Measurements from ENCODE around the gene KIF6. TPM values are rescaled to one million over a fixed set of nuclear protein-coding genes. Genes with fewer than 3 reads are reported as not detected.
"Not testable (repeated sequence)": the region's sequence is repeated elsewhere in the genome, so short reads cannot be mapped to it uniquely, and the experiment has no call there.

Gene KIF6
- total RNA-seq, 1 donor from 2014 or later = not detected

DNA sequence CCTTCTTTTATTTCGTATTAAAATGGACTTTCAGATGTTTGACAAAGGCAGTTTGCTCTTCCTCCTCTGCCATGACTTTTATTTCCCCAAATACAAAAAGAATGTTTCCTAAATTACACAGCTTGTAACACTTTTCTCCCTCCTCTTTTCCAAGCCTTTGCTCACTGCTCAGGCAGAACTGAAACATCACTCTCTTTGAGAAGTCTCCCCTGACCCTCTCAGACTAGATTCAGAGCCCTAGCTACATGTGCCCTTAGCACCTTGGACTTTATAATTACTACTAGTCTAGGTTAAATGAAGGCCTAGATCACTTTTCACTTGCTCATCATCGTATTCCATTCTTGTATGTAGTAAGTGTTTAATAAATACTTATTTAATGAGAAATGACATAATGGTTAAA lies 8.5 kb upstream of the KIF6 start:
- no peaks in the 10 kb centered on the region for H3K27me3 ChIP-seq
- no peak for DNase-seq (ENCODE audit: extremely low spot score in 2 of 2)
- no peak overlapping the region for H3K4me3 ChIP-seq
- H3K9me3 ChIP-seq = no peaks in the 10 kb centered on the region
- TF ChIP-seq POLR2AphosphoS5 (IDR thresholded peaks at IDR 0.05; ENCODE audit: insufficient read depth in 1 of 2, low read depth in 1 of 2) (no peak), POLR2A (IDR thresholded peaks at IDR 0.05) (no peak)
- TF ChIP-seq, protein P1, sequence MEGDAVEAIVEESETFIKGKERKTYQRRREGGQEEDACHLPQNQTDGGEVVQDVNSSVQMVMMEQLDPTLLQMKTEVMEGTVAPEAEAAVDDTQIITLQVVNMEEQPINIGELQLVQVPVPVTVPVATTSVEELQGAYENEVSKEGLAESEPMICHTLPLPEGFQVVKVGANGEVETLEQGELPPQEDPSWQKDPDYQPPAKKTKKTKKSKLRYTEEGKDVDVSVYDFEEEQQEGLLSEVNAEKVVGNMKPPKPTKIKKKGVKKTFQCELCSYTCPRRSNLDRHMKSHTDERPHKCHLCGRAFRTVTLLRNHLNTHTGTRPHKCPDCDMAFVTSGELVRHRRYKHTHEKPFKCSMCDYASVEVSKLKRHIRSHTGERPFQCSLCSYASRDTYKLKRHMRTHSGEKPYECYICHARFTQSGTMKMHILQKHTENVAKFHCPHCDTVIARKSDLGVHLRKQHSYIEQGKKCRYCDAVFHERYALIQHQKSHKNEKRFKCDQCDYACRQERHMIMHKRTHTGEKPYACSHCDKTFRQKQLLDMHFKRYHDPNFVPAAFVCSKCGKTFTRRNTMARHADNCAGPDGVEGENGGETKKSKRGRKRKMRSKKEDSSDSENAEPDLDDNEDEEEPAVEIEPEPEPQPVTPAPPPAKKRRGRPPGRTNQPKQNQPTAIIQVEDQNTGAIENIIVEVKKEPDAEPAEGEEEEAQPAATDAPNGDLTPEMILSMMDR (IDR thresholded peaks at IDR 0.05) = no peak
- no peaks in the 10 kb centered on the region for H3K4me1 ChIP-seq
- intact Hi-C loops (cut with DNase I) = no loop called here
- no peak overlapping the region for H3K27ac ChIP-seq
- no peaks in the 10 kb centered on the region for H3K36me3 ChIP-seq

DNA sequence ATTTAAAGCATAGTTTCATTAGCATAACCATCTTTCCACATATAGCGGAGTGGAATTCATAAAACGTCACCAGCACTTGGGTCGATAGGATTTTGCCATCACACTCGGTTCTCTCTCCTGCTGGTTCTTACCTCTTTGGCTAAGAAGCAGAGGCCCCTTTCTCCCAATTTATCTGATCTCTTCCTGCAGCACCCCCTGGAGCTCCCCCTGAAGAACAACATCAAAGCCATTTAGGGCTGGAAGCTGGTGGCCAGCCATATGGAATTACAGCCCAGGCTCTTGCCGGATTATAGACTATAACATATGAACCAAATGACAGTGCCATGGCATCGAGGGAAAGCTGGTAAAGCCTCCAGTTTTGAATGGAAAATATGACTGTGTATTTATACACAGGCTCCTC lies 6.4 kb upstream of the KIF6 start:
- H3K9me3 ChIP-seq = no peaks in the 10 kb centered on the region
- no peaks in the 10 kb centered on the region for H3K27me3 ChIP-seq
- no peak overlapping the region for H3K27ac ChIP-seq
- TF ChIP-seq, protein P1 (IDR thresholded peaks at IDR 0.05) = no peak
- TF ChIP-seq POLR2A (IDR thresholded peaks at IDR 0.05) (no peak), POLR2AphosphoS5 (IDR thresholded peaks at IDR 0.05; ENCODE audit: insufficient read depth in 1 of 2, low read depth in 1 of 2) (no peak)
- no peak for DNase-seq (ENCODE audit: extremely low spot score in 2 of 2)
- H3K4me1 ChIP-seq = no peaks in the 10 kb centered on the region
- no peaks in the 10 kb centered on the region for H3K36me3 ChIP-seq
- H3K4me3 ChIP-seq = no peak overlapping the region
- intact Hi-C loops (cut with DNase I) = no loop called here

DNA sequence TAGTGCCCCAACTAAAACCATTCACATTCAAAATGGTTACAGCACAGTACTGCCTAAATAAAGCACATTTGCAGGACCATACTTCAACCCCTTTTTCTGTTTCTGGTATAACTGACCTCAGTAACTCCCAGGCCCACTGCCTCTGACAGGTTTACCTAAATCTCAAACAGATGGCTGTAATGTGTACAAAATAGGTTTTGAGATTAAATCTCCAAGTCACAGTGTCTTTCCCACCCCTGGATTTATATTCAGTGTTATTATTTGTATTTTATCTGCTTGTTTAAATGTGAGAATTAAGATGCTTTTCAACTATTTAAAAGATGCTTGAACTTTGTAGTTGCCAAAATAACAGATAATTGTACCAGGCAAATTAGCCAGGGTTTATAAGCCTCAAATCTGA lies 4.7 kb upstream of the KIF6 start:
- intact Hi-C loops (cut with DNase I) = no loop called here
- TF ChIP-seq POLR2A (IDR thresholded peaks at IDR 0.05) (no peak), POLR2AphosphoS5 (IDR thresholded peaks at IDR 0.05; ENCODE audit: insufficient read depth in 1 of 2, low read depth in 1 of 2) (no peak)
- TF ChIP-seq, protein P1 (IDR thresholded peaks at IDR 0.05) = no peak

DNA sequence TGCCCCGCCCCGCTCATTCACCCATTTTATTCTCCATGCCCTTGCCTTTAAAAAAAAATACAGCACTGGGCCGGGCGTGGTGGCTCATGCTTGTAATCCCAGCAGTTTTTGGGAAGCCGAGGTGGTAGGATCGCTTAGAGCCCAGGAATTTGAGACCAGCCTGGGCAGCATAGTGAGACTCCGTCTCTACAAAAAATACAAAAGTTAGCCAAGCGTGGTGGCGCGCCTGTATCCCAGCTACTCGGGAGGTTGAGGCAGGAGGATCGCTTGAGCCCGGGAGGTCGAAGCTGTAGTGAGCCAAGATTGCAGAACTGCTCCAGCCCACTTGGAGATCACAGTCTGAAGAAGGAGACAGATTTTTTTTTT lies 407 bp upstream of the KIF6 start:
- intact Hi-C loops (cut with DNase I) = no loop called here
- H3K9me3 ChIP-seq = no peaks in the 10 kb centered on the region
- TF ChIP-seq POLR2AphosphoS5 (IDR thresholded peaks at IDR 0.05; ENCODE audit: insufficient read depth in 1 of 2, low read depth in 1 of 2) (no peak), POLR2A (IDR thresholded peaks at IDR 0.05) (no peak)
- TF ChIP-seq, protein P1 (IDR thresholded peaks at IDR 0.05) = no peak
- no peaks in the 10 kb centered on the region for H3K27me3 ChIP-seq
- H3K4me1 ChIP-seq = no peaks in the 10 kb centered on the region
- H3K27ac ChIP-seq = no peak overlapping the region
- peak overlapping the region; percentile 66 to 80 for H3K4me3 ChIP-seq
- no peaks in the 10 kb centered on the region for H3K36me3 ChIP-seq
- DNase-seq (ENCODE audit: extremely low spot score in 2 of 2) = no peak

More for the DNA sequence above, 4.7 kb upstream of the KIF6 start:
- H3K4me1 ChIP-seq = no peaks in the 10 kb centered on the region
- no peak for DNase-seq (ENCODE audit: extremely low spot score in 2 of 2)
- no peak overlapping the region for H3K4me3 ChIP-seq
- no peaks in the 10 kb centered on the region for H3K9me3 ChIP-seq
- H3K36me3 ChIP-seq = no peaks in the 10 kb centered on the region
- no peak overlapping the region for H3K27ac ChIP-seq
- no peaks in the 10 kb centered on the region for H3K27me3 ChIP-seq

DNA sequence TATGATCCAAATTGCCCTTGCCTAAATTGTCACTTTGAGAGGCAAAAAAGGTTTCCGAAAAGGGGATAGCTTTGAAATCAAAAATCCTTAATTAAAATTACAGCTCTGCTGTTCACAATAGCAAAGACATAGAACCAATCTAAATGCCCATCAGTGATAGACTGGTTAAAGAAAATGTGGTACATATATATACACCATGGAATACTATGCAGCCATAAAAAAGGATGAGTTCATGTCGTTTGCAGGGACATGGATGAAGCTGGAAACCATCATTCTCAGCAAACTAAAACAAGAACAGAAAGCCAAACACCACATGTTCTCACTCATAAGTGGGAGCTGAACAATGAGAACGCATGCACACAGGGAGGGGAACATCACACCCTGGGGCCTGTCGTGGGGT lies 1.9 kb downstream of the KIF6 start:
- intact Hi-C loops (cut with DNase I); H3K4me1 ChIP-seq; H3K27ac ChIP-seq; DNase-seq (ENCODE audit: extremely low spot score in 2 of 2); H3K9me3 ChIP-seq; H3K36me3 ChIP-seq; H3K4me3 ChIP-seq; H3K27me3 ChIP-seq: not testable (repeated sequence)

DNA sequence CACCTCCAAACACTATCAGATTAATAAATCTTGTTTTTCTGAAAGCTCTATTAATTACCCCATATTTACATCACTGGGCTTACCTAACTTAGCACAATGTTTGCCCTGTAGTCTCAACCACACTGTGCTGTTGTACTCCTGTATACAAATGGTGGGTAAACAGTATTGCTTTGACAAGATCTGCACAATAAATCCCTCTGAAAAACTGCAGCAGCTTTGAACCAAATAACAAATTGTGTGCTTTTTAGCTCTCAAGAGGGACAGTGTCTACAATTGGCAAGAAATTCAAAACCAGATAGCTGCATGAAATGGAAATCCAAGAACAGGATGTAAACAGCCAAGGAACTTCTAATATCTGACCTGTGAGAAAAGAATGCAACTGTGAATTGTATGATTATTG lies 10.4 kb downstream of the KIF6 start:
- Histone ChIP-seq H3K4me1 (no peaks in the 10 kb centered on the region), H3K27ac (no peak overlapping the region), H3K36me3 (no peaks in the 10 kb centered on the region), H3K9me3 (no peaks in the 10 kb centered on the region), H3K27me3 (no peaks in the 10 kb centered on the region), H3K4me3 (no peak overlapping the region)
- TF ChIP-seq POLR2A (IDR thresholded peaks at IDR 0.05) = no peak
- TF ChIP-seq POLR2AphosphoS5 (IDR thresholded peaks at IDR 0.05; ENCODE audit: insufficient read depth in 1 of 2, low read depth in 1 of 2) = no peak
- TF ChIP-seq, protein P1 (IDR thresholded peaks at IDR 0.05) = no peak
- DNase-seq (ENCODE audit: extremely low spot score in 2 of 2) = no peak
- intact Hi-C loops (cut with DNase I) = no loop called here
